ENCODE results near the gene B3GNT2. TPM values are rescaled to one million over a fixed set of nuclear protein-coding genes. Genes with fewer than 3 reads are reported as not detected.
"Not testable (repeated sequence)": the region's sequence is repeated elsewhere in the genome, so short reads cannot be mapped to it uniquely, and the experiment has no call there.

The B3GNT2 gene
- 10 to 100 TPM; 25.4 to 26.4 (median 26.2) TPM for total RNA-seq

- H3K4me3 Mint-ChIP-seq = peak within 1 kb of the TSS; percentile 89
- ATAC-seq (peak; percentile 78 to 82), DNase-seq (peak; percentile 82)
- H3K9me3 Mint-ChIP-seq = no peaks in the 10 kb centered on the region
- H3K36me3 Mint-ChIP-seq (ENCODE audit: insufficient read depth) = no peaks in the 10 kb centered on the region
- H3K4me1 Mint-ChIP-seq (ENCODE audit: low read depth) = peaks cover 28% of the 10 kb centered on the region
- H3K27me3 Mint-ChIP-seq (ENCODE audit: low read depth) = no peaks in the 10 kb centered on the region
These were observed at the start of gene B3GNT2 for GRCh38 chr2:62195421-62196277. Gene B3GNT2, plus strand, starts transcription at chr2:62196115. Its CDS starts 26,106 bp downstream, at chr2:62222221.

GRCh38 chr2:62146790-62147189, 49.1 kb upstream of the B3GNT2 start:
- H3K27me3 Mint-ChIP-seq (ENCODE audit: low read depth); H3K36me3 Mint-ChIP-seq (ENCODE audit: insufficient read depth); H3K4me1 Mint-ChIP-seq (ENCODE audit: low read depth); ATAC-seq; H3K4me3 Mint-ChIP-seq; H3K9me3 Mint-ChIP-seq: not testable (repeated sequence)
- peak; percentile 11 for DNase-seq

- no peak for DNase-seq
- H3K9me3 Mint-ChIP-seq = no peaks in the 10 kb centered on the region
- H3K36me3 Mint-ChIP-seq (ENCODE audit: insufficient read depth) = peaks cover 10% of the 10 kb centered on the region
- peaks cover 7% of the 10 kb centered on the region for H3K4me1 Mint-ChIP-seq (ENCODE audit: low read depth)
- ATAC-seq = no peak
- no peak overlapping the region for H3K4me3 Mint-ChIP-seq
- H3K27me3 Mint-ChIP-seq (ENCODE audit: low read depth) = no peaks in the 10 kb centered on the region
These were observed 48.2 kb upstream of the B3GNT2 start for GRCh38 chr2:62147610-62148301.

GRCh38 chr2:62149708-62150107, 46.2 kb upstream of the B3GNT2 start:
- H3K4me3 Mint-ChIP-seq = no peak overlapping the region
- ATAC-seq = no peak
- no peaks in the 10 kb centered on the region for H3K27me3 Mint-ChIP-seq (ENCODE audit: low read depth)
- no peak for DNase-seq
- no peaks in the 10 kb centered on the region for H3K9me3 Mint-ChIP-seq
- H3K36me3 Mint-ChIP-seq (ENCODE audit: insufficient read depth) = peaks cover 10% of the 10 kb centered on the region
- peaks cover 7% of the 10 kb centered on the region for H3K4me1 Mint-ChIP-seq (ENCODE audit: low read depth)

GRCh38 chr2:62150597-62151305, 45.2 kb upstream of the B3GNT2 start:
- DNase-seq = no peak
- Mint-ChIP-seq H3K36me3 (ENCODE audit: insufficient read depth) (peaks cover 12% of the 10 kb centered on the region), H3K4me3 (no peak overlapping the region), H3K9me3 (peaks cover 6% of the 10 kb centered on the region), H3K4me1 (ENCODE audit: low read depth) (peaks cover 7% of the 10 kb centered on the region), H3K27me3 (ENCODE audit: low read depth) (no peaks in the 10 kb centered on the region)
- ATAC-seq = no peak

- DNase-seq (no peak), ATAC-seq (no peak)
- peaks cover 6% of the 10 kb centered on the region for H3K9me3 Mint-ChIP-seq
- H3K36me3 Mint-ChIP-seq (ENCODE audit: insufficient read depth) = peaks cover 12% of the 10 kb centered on the region
- H3K27me3 Mint-ChIP-seq (ENCODE audit: low read depth) = no peaks in the 10 kb centered on the region
- no peak overlapping the region for H3K4me3 Mint-ChIP-seq
- peaks cover 7% of the 10 kb centered on the region for H3K4me1 Mint-ChIP-seq (ENCODE audit: low read depth)
These were observed 44.6 kb upstream of the B3GNT2 start for GRCh38 chr2:62151306-62151638.

GRCh38 chr2:62152000-62152399, 43.9 kb upstream of the B3GNT2 start:
- ATAC-seq (no peak), DNase-seq (no peak)
- H3K27me3 Mint-ChIP-seq (ENCODE audit: low read depth) = no peaks in the 10 kb centered on the region
- H3K36me3 Mint-ChIP-seq (ENCODE audit: insufficient read depth) = peaks cover 12% of the 10 kb centered on the region
- peaks cover 2% of the 10 kb centered on the region for H3K4me1 Mint-ChIP-seq (ENCODE audit: low read depth)
- H3K4me3 Mint-ChIP-seq = no peak overlapping the region
- H3K9me3 Mint-ChIP-seq = peaks cover 6% of the 10 kb centered on the region

- ATAC-seq (no peak), DNase-seq (no peak)
- Mint-ChIP-seq H3K4me3 (no peak overlapping the region), H3K27me3 (ENCODE audit: low read depth) (no peaks in the 10 kb centered on the region), H3K36me3 (ENCODE audit: insufficient read depth) (peaks cover 7% of the 10 kb centered on the region), H3K4me1 (ENCODE audit: low read depth) (no peaks in the 10 kb centered on the region), H3K9me3 (peaks cover 6% of the 10 kb centered on the region)
These were observed 38.9 kb upstream of the B3GNT2 start for GRCh38 chr2:62156861-62157496.

- Mint-ChIP-seq H3K4me3 (no peak overlapping the region), H3K9me3 (peaks cover 6% of the 10 kb centered on the region), H3K36me3 (ENCODE audit: insufficient read depth) (peaks cover 1% of the 10 kb centered on the region), H3K27me3 (ENCODE audit: low read depth) (no peaks in the 10 kb centered on the region), H3K4me1 (ENCODE audit: low read depth) (no peaks in the 10 kb centered on the region)
- DNase-seq = no peak
- no peak for ATAC-seq
These were observed 37.3 kb upstream of the B3GNT2 start for GRCh38 chr2:62158444-62159121.

- not testable (repeated sequence) for H3K4me3 Mint-ChIP-seq; DNase-seq; H3K4me1 Mint-ChIP-seq (ENCODE audit: low read depth); ATAC-seq; H3K9me3 Mint-ChIP-seq; H3K27me3 Mint-ChIP-seq (ENCODE audit: low read depth); H3K36me3 Mint-ChIP-seq (ENCODE audit: insufficient read depth)
These were observed 35.2 kb upstream of the B3GNT2 start for GRCh38 chr2:62160691-62161090.

- DNase-seq (no peak), ATAC-seq (no peak)
- H3K27me3 Mint-ChIP-seq (ENCODE audit: low read depth) = no peaks in the 10 kb centered on the region
- H3K36me3 Mint-ChIP-seq (ENCODE audit: insufficient read depth) = no peaks in the 10 kb centered on the region
- no peak overlapping the region for H3K4me3 Mint-ChIP-seq
- H3K9me3 Mint-ChIP-seq = no peaks in the 10 kb centered on the region
- H3K4me1 Mint-ChIP-seq (ENCODE audit: low read depth) = no peaks in the 10 kb centered on the region
These were observed 32.6 kb upstream of the B3GNT2 start for GRCh38 chr2:62163106-62163831.

GRCh38 chr2:62163834-62164233, 32.1 kb upstream of the B3GNT2 start:
- no peaks in the 10 kb centered on the region for H3K9me3 Mint-ChIP-seq
- ATAC-seq (no peak), DNase-seq (no peak)
- no peaks in the 10 kb centered on the region for H3K27me3 Mint-ChIP-seq (ENCODE audit: low read depth)
- no peaks in the 10 kb centered on the region for H3K36me3 Mint-ChIP-seq (ENCODE audit: insufficient read depth)
- no peak overlapping the region for H3K4me3 Mint-ChIP-seq
- no peaks in the 10 kb centered on the region for H3K4me1 Mint-ChIP-seq (ENCODE audit: low read depth)

- Mint-ChIP-seq H3K27me3 (ENCODE audit: low read depth) (no peaks in the 10 kb centered on the region), H3K36me3 (ENCODE audit: insufficient read depth) (no peaks in the 10 kb centered on the region), H3K4me1 (ENCODE audit: low read depth) (no peaks in the 10 kb centered on the region), H3K9me3 (no peaks in the 10 kb centered on the region), H3K4me3 (no peak overlapping the region)
- DNase-seq (no peak), ATAC-seq (no peak)
These were observed 20.2 kb upstream of the B3GNT2 start for GRCh38 chr2:62175728-62176127.

Measured in activated T-cell treated with anti-CD3 and anti-CD28 coated beads, Interleukin-2, amount 50 U/mL, for 4 hours (primary cell).